RWPE2 (cell line): ENCODE results near the gene PDE6B.

Experiments used
- ATAC-seq: fragments of 200-7000 bp; cut with Tn5 transposase; 3 replicates; pipeline ENCODE4 v1.9.1; 2021; ENCODE audit warnings: low read depth
- DNase-seq: peaks from one replicate; pipeline ENCODE4 v3.0.0-alpha.2; 2020; ENCODE audit warnings: low spot score
- H3K27ac ChIP-seq: fragments of 450-650 bp; 2 replicates; pipeline ENCODE4 v1.5.1; 2017; ENCODE audit warnings: mild to moderate bottlenecking; ENCODE audit not compliant: poor library complexity, severe bottlenecking
- H3K27me3 ChIP-seq: fragments of 250-450 bp; sonication (Bioruptor Pico); 2 replicates; pipeline ENCODE4 v1.5.1; 2021; ENCODE audit warnings: mild to moderate bottlenecking, moderate library complexity; ENCODE audit not compliant: insufficient read depth, poor library complexity, severe bottlenecking
- H3K36me3 ChIP-seq: fragments of 250-450 bp; sonication (Bioruptor Pico); 2 replicates; pipeline ENCODE4 v1.5.1; 2020; ENCODE audit warnings: low read depth, mild to moderate bottlenecking, moderate library complexity
- H3K4me1 ChIP-seq: fragments of 250-450 bp; sonication (Bioruptor Pico); 2 replicates; pipeline ENCODE4 v1.5.1; 2021; ENCODE audit warnings: mild to moderate bottlenecking, moderate library complexity; ENCODE audit not compliant: insufficient read depth, poor library complexity, severe bottlenecking
- H3K4me3 ChIP-seq: fragments of 250-450 bp; sonication (Bioruptor Pico); 2 replicates; pipeline ENCODE4 v1.5.1; 2021; ENCODE audit warnings: mild to moderate bottlenecking, moderate library complexity; ENCODE audit not compliant: severe bottlenecking
- H3K9me3 ChIP-seq: fragments of 250-450 bp; sonication (Bioruptor Pico); 2 replicates; pipeline ENCODE4 v1.5.1; 2021; ENCODE audit warnings: mild to moderate bottlenecking, moderate library complexity; ENCODE audit not compliant: severe bottlenecking
- TF ChIP-seq, protein P1 (sequence below): fragments of 450-650 bp; IDR thresholded peaks from one replicate; pipeline ENCODE4 v1.5.1; 2017; ENCODE audit warnings: mild to moderate bottlenecking, moderate library complexity; ENCODE audit not compliant: poor library complexity, severe bottlenecking

The PDE6B gene

DNA sequence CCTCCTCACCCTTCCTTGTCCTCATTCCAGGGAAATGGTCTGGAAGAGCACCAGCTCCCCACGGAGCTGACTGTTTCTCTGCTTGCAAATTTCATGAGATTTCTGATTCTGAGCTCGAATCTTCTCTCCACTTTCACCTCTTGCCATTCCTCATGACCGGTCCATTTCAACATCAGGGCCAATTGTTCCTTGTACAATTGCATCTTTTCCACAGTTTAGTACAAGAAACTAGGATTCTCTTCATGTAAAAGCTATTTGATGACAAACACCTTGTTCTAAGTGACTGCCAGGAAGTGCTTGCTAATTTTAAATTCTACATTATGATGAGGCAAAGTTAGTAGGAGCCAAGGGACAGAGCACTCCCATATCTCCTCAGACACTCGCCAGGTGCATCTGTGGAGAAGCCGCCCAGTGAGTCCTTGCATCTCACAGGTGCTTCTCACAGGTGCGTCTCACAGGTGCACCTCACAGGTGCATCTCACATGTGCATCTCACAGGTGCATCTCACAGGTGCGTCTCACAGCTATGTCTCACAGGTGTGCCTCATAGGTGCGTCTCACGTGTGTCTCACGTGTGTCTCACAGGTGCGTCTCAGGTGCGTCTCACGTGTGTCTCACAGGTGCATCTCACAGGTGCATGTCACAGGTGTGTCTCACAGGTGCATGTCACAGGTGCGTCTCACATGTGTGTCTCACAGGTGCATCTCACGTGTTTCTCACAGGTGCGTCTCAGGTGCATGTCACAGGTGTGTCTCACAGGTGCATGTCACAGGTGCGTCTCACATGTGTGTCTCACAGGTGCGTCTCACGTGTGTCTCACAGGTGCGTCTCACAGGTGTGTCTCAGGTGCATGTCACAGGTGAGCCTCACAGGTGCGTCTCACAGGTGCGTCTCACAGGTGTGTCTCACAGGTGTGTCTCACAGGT, 3.0 kb upstream of the PDE6B start:
- Histone ChIP-seq H3K27ac (no peak overlapping the region), H3K36me3 (no peaks in the 10 kb centered on the region), H3K27me3 (no peaks in the 10 kb centered on the region), H3K4me3 (no peak overlapping the region), H3K4me1 (no peaks in the 10 kb centered on the region), H3K9me3 (no peaks in the 10 kb centered on the region)
- DNase-seq (no peak), ATAC-seq (no peak)
- TF ChIP-seq, protein P1, sequence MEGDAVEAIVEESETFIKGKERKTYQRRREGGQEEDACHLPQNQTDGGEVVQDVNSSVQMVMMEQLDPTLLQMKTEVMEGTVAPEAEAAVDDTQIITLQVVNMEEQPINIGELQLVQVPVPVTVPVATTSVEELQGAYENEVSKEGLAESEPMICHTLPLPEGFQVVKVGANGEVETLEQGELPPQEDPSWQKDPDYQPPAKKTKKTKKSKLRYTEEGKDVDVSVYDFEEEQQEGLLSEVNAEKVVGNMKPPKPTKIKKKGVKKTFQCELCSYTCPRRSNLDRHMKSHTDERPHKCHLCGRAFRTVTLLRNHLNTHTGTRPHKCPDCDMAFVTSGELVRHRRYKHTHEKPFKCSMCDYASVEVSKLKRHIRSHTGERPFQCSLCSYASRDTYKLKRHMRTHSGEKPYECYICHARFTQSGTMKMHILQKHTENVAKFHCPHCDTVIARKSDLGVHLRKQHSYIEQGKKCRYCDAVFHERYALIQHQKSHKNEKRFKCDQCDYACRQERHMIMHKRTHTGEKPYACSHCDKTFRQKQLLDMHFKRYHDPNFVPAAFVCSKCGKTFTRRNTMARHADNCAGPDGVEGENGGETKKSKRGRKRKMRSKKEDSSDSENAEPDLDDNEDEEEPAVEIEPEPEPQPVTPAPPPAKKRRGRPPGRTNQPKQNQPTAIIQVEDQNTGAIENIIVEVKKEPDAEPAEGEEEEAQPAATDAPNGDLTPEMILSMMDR: no peak

DNA sequence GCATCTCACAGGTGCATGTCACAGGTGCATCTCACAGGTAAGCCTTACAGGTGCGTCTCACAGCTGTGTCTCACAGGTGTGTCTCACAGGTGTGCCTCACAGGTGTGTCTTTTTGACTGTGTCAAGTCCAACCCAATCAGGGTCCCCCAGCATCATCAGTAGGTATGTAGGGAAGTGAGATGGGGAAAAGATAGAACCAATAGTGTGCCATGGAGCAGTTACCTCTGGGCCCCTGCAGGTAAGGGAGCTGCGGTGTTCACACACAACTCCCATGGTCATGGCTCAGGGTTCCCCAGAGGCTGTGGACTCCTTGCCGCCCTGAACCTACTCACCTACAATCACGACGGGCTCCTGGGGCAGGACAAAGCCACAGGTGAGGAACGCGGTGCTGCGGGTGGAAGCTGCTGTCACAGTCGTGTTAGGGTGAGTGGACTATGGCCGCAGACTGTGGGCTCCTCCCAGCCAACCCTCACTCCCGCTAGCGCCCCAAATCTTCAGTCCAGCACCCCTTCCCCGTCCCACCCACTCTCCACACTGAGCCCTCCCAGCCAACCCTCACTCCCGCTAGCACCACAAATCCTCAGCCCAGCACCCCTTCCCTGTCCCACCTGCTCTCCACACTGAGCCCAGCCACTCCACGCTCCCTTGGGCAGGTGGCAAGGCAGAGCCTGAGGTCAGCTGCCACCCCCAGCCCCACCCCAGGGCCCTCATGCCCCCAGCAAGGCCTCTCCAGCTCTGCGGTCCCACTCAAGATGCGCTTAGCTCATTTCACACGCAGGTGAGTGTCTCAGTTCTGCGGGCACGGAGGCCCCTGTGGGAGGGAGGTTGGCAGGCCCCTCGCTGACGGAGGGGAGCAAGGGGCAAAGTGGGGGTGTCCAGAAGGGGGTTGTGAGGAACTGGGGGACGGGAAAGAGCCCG, 2.1 kb upstream of the PDE6B start:
- ATAC-seq (no peak), DNase-seq (peak; percentile 46)
- no peaks in the 10 kb centered on the region for H3K27me3 ChIP-seq

DNA sequence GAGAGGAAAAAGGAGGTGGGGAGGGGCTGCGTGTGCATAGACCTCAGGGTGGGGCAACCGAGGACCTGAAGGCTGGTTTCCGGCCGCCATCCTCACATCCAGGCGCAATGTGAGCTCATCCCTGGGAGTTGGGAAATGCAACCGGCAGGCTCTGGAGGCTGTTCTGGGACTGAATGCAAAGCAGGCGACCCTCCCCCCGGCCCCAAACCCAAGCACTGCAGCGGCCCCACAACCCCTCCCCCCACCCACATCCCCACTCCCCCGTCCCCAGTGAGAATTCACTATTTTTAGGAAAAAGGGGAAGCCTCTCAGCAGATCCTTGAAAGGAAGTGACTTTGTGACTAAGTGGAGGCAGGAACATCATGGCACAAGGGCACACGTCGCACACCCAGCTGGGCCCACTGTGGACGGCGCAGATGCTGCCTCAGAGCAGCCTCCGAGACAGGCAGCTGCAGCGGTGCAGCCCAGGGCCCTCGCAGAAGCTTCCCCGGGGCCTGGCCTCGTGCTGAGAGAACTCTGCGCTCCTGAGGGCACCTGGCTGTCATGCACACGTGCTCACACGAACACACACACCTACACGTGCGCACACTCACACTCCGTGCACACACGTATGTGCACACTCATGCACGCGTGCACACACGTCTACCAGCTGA, 1.3 kb upstream of the PDE6B start:
- Histone ChIP-seq H3K4me1 (no peaks in the 10 kb centered on the region), H3K36me3 (no peaks in the 10 kb centered on the region), H3K27me3 (no peaks in the 10 kb centered on the region), H3K4me3 (no peak overlapping the region), H3K27ac (no peak overlapping the region), H3K9me3 (no peaks in the 10 kb centered on the region)
- TF ChIP-seq, protein P1: no peak
- no peak for ATAC-seq
- no peak for DNase-seq

More for the DNA sequence above, 2.1 kb upstream of the PDE6B start:
- Histone ChIP-seq H3K4me1 (no peaks in the 10 kb centered on the region), H3K27ac (no peak overlapping the region), H3K36me3 (no peaks in the 10 kb centered on the region), H3K9me3 (no peaks in the 10 kb centered on the region), H3K4me3 (no peak overlapping the region)
- TF ChIP-seq, protein P1: no peak

DNA sequence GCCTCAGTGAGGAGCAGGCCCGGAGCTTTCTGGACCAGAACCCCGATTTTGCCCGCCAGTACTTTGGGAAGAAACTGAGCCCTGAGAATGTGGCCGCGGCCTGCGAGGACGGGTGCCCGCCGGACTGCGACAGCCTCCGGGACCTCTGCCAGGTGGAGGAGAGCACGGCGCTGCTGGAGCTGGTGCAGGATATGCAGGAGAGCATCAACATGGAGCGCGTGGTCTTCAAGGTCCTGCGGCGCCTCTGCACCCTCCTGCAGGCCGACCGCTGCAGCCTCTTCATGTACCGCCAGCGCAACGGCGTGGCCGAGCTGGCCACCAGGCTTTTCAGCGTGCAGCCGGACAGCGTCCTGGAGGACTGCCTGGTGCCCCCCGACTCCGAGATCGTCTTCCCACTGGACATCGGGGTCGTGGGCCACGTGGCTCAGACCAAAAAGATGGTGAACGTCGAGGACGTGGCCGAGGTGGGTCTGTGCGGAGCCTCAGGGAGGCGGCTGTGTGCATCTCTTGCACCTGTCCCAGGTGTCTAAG, 323 bp downstream of the PDE6B start:
- Histone ChIP-seq H3K27ac (no peak overlapping the region), H3K4me3 (no peak overlapping the region), H3K4me1 (no peaks in the 10 kb centered on the region), H3K36me3 (no peaks in the 10 kb centered on the region), H3K27me3 (no peaks in the 10 kb centered on the region), H3K9me3 (no peaks in the 10 kb centered on the region)
- TF ChIP-seq, protein P1: no peak
- DNase-seq: peak; percentile 47
- ATAC-seq: no peak
